ENCODE data around the gene KRTAP10-7.

The KRTAP10-7 gene

DNA sequence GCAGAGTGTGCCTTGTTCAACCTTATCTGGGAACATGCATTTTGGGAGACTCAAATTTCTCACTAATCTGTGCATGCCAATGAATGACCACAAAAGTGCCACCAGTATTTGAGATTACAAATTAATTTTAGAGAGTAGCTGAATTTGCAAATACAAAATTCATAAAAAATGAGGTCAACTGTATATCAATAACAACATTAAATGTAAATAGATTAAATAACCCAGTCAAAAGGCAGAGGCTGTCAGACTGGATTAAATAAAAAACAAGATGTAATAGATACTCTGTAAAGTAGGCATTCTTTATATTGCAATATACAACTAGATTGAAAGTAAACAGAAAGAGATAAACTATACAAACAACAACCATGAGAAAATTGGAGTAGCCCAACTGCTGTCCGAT lies 36.3 kb upstream of the KRTAP10-7 start:
- Histone ChIP-seq H3K27ac (ENCODE audit: low read depth, low read length) (no peak overlapping the region), H3K4me1 (ENCODE audit: control insufficient read depth, insufficient read depth, low read length) (no peaks in the 10 kb centered on the region), H3K9ac (ENCODE audit: low read depth, low read length) (no peak overlapping the region), H3K27me3 (ENCODE audit: control insufficient read depth, insufficient read depth, low read length) (no peaks in the 10 kb centered on the region), H3K36me3 (ENCODE audit: control insufficient read depth, insufficient read depth, low read length) (no peaks in the 10 kb centered on the region), H3K4me3 (ENCODE audit: low read depth, low read length) (no peak overlapping the region), H3K9me3 (ENCODE audit: control insufficient read depth, insufficient read depth, low read length) (no peaks in the 10 kb centered on the region)

DNA sequence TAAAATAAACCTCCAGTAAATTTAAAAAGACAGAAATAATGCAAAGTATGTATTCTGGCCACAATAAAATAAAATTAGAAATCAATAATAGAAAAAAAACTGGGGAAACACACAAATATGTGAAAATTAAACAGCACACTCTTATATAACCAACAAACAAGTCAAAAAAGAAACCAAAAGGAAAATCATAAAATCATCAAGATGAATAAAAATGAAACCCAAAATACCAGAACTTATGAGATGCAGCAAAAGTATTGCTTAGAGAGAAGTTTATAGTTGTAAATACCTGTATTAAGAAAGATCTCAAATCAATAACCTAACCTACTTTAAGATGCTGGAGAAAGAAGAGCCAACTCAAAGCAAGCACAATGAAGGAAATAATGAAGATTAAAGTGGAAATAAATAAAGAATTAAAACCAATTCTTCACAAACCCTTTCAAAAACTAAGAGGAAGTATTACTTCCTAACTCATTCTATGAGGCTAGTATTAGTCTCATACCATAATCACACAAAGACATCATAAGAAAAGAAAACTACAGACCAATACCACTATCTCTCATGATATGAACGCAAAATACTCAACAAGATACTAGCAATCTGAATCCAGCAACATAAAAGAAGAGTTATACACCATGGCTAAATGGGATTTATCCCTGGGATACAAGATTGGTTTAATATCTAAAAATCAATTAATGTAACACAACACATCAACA lies 35.4 kb upstream of the KRTAP10-7 start:
- H3K27me3 ChIP-seq (ENCODE audit: control insufficient read depth, insufficient read depth, low read length), result no peaks in the 10 kb centered on the region
- H3K27ac ChIP-seq (ENCODE audit: low read depth, low read length), result no peak overlapping the region
- no peak overlapping the region for H3K9ac ChIP-seq (ENCODE audit: low read depth, low read length)
- no peaks in the 10 kb centered on the region for H3K9me3 ChIP-seq (ENCODE audit: control insufficient read depth, insufficient read depth, low read length)
- H3K4me3 ChIP-seq (ENCODE audit: low read depth, low read length), result no peak overlapping the region
- H3K4me1 ChIP-seq (ENCODE audit: control insufficient read depth, insufficient read depth, low read length), result no peaks in the 10 kb centered on the region
- no peaks in the 10 kb centered on the region for H3K36me3 ChIP-seq (ENCODE audit: control insufficient read depth, insufficient read depth, low read length)

DNA sequence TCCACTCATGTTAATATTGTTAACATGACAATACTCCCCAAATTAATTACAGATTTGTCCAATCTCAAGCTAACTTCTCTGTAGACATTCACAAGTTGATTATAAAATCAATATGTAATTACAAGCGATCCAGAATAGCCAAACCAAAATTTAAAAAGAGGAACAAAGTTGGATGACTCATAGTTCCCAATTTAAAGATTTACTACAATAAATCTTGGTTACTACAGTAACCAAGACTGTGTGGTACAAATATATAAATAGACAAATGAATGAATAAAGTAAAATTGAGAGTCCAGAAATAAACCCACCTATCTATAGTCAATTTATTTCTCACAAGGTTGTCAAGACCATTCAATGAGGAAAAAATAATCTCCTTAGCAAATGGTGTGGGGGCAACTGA lies 34.0 kb upstream of the KRTAP10-7 start:
- H3K4me1 ChIP-seq (ENCODE audit: control insufficient read depth, insufficient read depth, low read length), result no peaks in the 10 kb centered on the region
- H3K27me3 ChIP-seq (ENCODE audit: control insufficient read depth, insufficient read depth, low read length), result no peaks in the 10 kb centered on the region
- H3K9ac ChIP-seq (ENCODE audit: low read depth, low read length), result no peak overlapping the region
- H3K36me3 ChIP-seq (ENCODE audit: control insufficient read depth, insufficient read depth, low read length), result no peaks in the 10 kb centered on the region
- no peak overlapping the region for H3K4me3 ChIP-seq (ENCODE audit: low read depth, low read length)
- no peak overlapping the region for H3K27ac ChIP-seq (ENCODE audit: low read depth, low read length)
- H3K9me3 ChIP-seq (ENCODE audit: control insufficient read depth, insufficient read depth, low read length), result no peaks in the 10 kb centered on the region

DNA sequence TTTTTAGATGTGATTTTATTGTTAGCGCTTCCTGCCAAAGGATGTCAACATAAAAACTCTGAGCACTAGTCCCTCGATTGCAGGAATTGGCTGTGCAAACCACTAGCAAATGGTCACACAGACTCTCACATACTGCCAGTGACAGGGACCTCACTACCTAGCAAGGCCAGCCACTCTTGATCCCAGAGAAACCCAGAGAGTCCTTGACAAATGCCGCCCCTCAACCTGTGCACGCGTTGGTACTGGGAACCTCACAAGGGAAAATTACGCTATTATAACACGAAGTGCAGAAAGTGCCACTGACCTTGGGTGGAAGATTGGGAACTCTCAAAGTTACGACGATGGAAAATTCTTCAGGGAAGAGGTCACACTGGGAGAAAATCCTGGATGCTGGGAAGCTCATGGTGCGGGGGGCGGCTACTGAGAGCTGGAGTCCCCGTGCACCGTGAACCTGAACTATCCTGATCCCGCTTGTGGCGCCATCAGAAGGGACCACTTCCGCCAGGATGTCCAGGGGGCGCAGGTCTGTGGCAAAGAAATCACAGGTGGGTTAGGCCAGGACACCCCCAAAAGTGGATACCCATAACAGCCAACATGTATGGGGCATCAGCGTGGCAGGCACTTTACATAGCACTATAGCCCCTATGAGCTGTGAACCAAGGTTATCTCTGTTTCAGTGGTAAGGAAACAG lies 32.8 kb upstream of the KRTAP10-7 start:
- no peak overlapping the region for H3K9ac ChIP-seq (ENCODE audit: low read depth, low read length)
- H3K36me3 ChIP-seq (ENCODE audit: control insufficient read depth, insufficient read depth, low read length), result no peaks in the 10 kb centered on the region
- no peak overlapping the region for H3K4me3 ChIP-seq (ENCODE audit: low read depth, low read length)
- H3K27ac ChIP-seq (ENCODE audit: low read depth, low read length), result no peak overlapping the region
- H3K9me3 ChIP-seq (ENCODE audit: control insufficient read depth, insufficient read depth, low read length), result no peaks in the 10 kb centered on the region
- no peaks in the 10 kb centered on the region for H3K4me1 ChIP-seq (ENCODE audit: control insufficient read depth, insufficient read depth, low read length)
- no peaks in the 10 kb centered on the region for H3K27me3 ChIP-seq (ENCODE audit: control insufficient read depth, insufficient read depth, low read length)

DNA sequence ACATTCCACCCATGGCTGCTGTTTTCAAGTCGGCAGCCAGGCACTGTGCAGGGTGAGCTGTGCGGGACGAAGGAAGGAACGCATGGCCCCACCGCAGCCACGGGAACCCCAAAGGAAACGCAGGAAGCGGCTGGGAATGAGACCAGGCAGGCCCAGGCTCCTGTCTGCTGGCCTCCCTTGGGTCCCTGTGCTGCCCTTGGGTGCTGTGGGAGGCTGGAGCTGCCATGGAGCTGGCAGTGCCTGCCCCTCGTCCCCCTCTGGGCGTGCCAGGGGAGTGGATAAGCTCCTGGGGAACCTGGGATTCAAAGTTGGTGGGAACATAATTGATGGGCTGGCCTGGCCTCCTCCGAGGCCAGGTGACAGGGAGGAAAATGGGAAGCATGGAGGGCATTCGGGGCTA lies 32.1 kb upstream of the KRTAP10-7 start:
- Histone ChIP-seq H3K9ac (ENCODE audit: low read depth, low read length) (no peak overlapping the region), H3K27me3 (ENCODE audit: control insufficient read depth, insufficient read depth, low read length) (no peaks in the 10 kb centered on the region), H3K4me3 (ENCODE audit: low read depth, low read length) (no peak overlapping the region), H3K9me3 (ENCODE audit: control insufficient read depth, insufficient read depth, low read length) (no peaks in the 10 kb centered on the region), H3K36me3 (ENCODE audit: control insufficient read depth, insufficient read depth, low read length) (no peaks in the 10 kb centered on the region), H3K27ac (ENCODE audit: low read depth, low read length) (no peak overlapping the region), H3K4me1 (ENCODE audit: control insufficient read depth, insufficient read depth, low read length) (no peaks in the 10 kb centered on the region)

DNA sequence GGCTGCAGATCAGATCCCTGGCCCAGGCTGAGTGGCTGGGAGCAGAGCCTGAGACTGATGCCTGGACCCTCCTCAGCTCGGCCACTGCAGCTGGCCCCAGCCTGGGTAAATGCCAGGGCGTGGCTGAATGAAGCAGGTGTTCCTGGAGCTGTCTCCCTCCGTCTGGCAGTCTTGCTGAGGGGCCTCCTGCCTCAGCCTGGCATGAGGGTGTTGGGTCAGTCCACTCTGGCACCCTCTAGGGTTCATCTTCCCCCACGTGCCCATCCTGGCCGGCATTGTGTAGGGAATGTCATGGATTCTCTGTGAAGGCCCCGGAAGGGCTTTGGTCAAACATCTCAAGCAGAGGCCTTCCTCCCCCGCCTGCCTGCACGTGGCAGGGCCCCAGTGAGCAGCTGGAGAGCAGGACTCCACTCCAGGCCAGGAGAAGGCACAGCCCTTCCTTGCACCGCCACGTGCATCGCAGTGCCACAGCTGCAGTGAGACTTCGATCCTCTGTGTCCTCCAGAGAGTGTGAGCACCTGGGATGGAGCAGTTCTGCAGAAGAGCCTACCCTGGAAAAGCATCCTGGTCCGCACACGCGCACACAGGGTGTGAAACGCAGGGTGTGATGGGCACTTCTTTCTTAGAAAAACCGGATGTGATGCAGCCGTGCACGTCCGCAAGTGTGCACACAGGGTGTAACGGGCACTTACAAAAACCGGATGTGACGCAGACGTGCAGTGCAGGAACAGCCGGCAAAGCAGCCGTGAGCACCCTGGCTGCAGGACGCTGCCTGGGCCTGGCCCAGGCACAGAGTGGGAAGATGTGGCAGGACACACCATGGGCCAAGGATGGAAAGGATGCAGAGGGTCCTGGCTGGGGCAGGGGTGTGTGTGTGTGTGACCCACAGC lies 31.5 kb upstream of the KRTAP10-7 start:
- no peak overlapping the region for H3K9ac ChIP-seq (ENCODE audit: low read depth, low read length)

DNA sequence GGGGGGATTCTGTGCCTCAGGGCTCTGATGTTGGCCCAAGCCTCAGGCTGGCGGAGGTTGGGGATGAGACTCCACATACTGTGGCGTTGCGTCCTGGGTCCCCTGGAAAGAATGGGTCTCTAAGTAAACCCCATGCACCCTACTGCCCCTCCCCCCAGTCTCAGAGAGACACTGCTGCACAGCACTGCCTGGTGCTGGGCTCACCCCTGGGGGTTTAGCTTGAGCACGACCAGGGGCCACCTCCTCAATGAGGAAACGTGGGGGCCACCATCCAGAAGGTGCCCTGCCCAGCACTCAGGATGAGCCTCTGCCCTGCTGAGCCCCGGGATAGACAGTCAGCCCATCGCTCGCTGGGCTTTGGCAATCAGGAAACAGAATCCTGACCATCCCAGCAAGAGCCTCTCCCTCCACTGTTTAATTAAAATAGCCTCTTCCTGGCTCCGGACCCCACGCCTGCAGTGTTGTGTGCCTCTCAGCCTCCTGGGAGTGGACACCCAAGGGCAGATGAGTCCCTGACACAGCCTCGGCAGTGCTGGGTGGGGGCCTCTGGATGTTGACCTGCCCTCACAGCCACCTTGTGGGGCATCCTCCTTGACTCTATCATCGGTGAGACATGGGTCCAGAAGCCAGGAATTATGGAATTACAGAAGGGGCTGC lies 30.4 kb upstream of the KRTAP10-7 start:
- Histone ChIP-seq H3K27ac (ENCODE audit: low read depth, low read length) (no peak overlapping the region), H3K9ac (ENCODE audit: low read depth, low read length) (no peak overlapping the region), H3K4me3 (ENCODE audit: low read depth, low read length) (no peak overlapping the region), H3K27me3 (ENCODE audit: control insufficient read depth, insufficient read depth, low read length) (no peaks in the 10 kb centered on the region), H3K9me3 (ENCODE audit: control insufficient read depth, insufficient read depth, low read length) (no peaks in the 10 kb centered on the region), H3K36me3 (ENCODE audit: control insufficient read depth, insufficient read depth, low read length) (no peaks in the 10 kb centered on the region), H3K4me1 (ENCODE audit: control insufficient read depth, insufficient read depth, low read length) (no peaks in the 10 kb centered on the region)

More for the DNA sequence above, 31.5 kb upstream of the KRTAP10-7 start:
- Histone ChIP-seq H3K9me3 (ENCODE audit: control insufficient read depth, insufficient read depth, low read length) (no peaks in the 10 kb centered on the region), H3K4me3 (ENCODE audit: low read depth, low read length) (no peak overlapping the region), H3K4me1 (ENCODE audit: control insufficient read depth, insufficient read depth, low read length) (no peaks in the 10 kb centered on the region), H3K27ac (ENCODE audit: low read depth, low read length) (no peak overlapping the region), H3K27me3 (ENCODE audit: control insufficient read depth, insufficient read depth, low read length) (no peaks in the 10 kb centered on the region), H3K36me3 (ENCODE audit: control insufficient read depth, insufficient read depth, low read length) (no peaks in the 10 kb centered on the region)

DNA sequence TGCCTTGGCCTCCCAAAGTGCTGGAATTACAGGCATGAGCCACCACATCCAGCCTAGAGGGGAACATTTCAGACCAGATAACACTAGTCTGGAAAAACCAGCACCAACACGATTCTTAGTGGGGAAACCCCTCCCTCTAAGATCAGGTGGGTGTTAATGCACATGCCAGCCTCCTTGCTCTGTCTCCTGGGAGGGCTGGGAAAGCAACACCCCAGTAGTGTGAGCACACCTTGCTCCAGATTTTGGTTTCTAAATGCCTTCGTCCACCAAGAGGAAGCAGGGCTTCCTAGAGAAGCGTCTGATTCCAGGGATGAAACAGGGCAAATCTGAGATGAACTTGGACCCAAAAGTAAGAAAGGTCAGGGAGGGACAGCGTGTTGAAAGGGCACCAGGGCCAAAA lies 29.1 kb upstream of the KRTAP10-7 start:
- no peak overlapping the region for H3K9ac ChIP-seq (ENCODE audit: low read depth, low read length)
- H3K36me3 ChIP-seq (ENCODE audit: control insufficient read depth, insufficient read depth, low read length), result no peaks in the 10 kb centered on the region
- H3K27ac ChIP-seq (ENCODE audit: low read depth, low read length), result no peak overlapping the region
- no peaks in the 10 kb centered on the region for H3K9me3 ChIP-seq (ENCODE audit: control insufficient read depth, insufficient read depth, low read length)
- no peaks in the 10 kb centered on the region for H3K27me3 ChIP-seq (ENCODE audit: control insufficient read depth, insufficient read depth, low read length)
- H3K4me3 ChIP-seq (ENCODE audit: low read depth, low read length), result no peak overlapping the region
- H3K4me1 ChIP-seq (ENCODE audit: control insufficient read depth, insufficient read depth, low read length), result no peaks in the 10 kb centered on the region

DNA sequence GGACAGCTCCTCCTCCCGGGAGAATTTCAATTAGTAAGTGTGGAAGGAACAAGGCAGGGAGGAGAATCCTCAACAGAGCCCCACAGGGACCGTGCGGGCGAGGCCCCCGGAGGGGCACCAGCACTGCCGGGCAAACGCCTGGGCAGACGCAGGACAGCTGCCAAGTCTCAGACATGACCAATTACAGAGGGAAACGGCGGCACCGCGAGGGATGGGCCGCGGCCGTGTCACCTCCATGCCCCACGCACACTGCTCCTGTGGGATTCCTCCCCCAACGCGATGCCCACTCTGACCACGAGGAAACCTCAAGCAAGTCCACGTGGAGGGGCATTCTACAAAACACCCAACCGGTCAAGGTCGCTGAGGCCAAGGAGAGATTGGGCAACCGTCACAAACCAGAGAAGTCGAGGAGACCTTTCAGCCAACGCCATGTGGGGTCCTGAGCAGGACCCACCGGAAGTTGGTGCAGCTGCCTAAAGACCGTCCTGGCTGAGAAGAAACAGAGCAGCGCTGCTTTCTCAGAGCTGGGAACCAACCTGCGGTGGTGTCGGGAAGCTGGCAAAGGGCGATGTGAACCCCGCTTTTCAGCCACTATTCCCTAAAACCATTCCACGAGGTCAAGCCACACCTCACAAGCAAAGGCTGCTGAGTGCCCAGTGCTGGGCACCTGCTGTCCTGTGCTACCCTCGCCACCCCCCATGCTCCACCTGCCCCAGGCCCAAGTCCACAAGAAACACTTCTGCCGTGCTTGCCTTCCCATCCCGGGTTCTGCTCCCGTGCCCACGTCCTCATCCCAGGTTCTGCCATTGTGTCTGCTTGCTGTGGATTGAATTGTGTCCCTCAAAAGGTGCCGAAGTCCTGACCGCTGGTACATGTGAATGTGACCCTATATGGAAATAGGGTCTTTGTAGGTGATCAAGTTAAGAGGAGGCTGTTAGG lies 28.3 kb upstream of the KRTAP10-7 start:
- Histone ChIP-seq H3K9me3 (ENCODE audit: control insufficient read depth, insufficient read depth, low read length) (no peaks in the 10 kb centered on the region), H3K27ac (ENCODE audit: low read depth, low read length) (no peak overlapping the region), H3K4me1 (ENCODE audit: control insufficient read depth, insufficient read depth, low read length) (no peaks in the 10 kb centered on the region), H3K4me3 (ENCODE audit: low read depth, low read length) (no peak overlapping the region), H3K27me3 (ENCODE audit: control insufficient read depth, insufficient read depth, low read length) (no peaks in the 10 kb centered on the region), H3K36me3 (ENCODE audit: control insufficient read depth, insufficient read depth, low read length) (no peaks in the 10 kb centered on the region), H3K9ac (ENCODE audit: low read depth, low read length) (no peak overlapping the region)

Data from HUES48 (cell line).